HG03442 (cell line): Measurements from ENCODE around the gene D2HGDH.
"Not testable (repeated sequence)": the region's sequence is repeated elsewhere in the genome, so short reads cannot be mapped to it uniquely, and the experiment has no call there.

Experiments
- ATAC-seq: cut with Tn5 transposase; IDR thresholded peaks from one replicate; pipeline ENCODE4 v1.9.1; 2021; ENCODE audit warnings: mild to moderate bottlenecking, moderate library complexity; ENCODE audit not compliant: unreplicated experiment

Gene D2HGDH

GRCh38 chr2:241724975-241725870 lies 9.2 kb upstream of the D2HGDH start:
- no peak for ATAC-seq

- ATAC-seq = no peak
Measured at GRCh38 chr2:241726459-241726858, 8.0 kb upstream of the D2HGDH start.

GRCh38 chr2:241728000-241728399 lies 6.4 kb upstream of the D2HGDH start:
- ATAC-seq = no peak

GRCh38 chr2:241728627-241729026 lies 5.8 kb upstream of the D2HGDH start:
- ATAC-seq = no peak

- no peak for ATAC-seq
Measured at GRCh38 chr2:241729868-241730267, 4.6 kb upstream of the D2HGDH start.

- ATAC-seq = no peak
Measured at GRCh38 chr2:241730671-241731293, 3.6 kb upstream of the D2HGDH start.

GRCh38 chr2:241732513-241733186 lies 1.8 kb upstream of the D2HGDH start:
- not testable (repeated sequence) for ATAC-seq

GRCh38 chr2:241733391-241734207 lies 831 bp upstream of the D2HGDH start:
- ATAC-seq = no peak

- no peak for ATAC-seq
Measured at GRCh38 chr2:241734208-241734466, 293 bp upstream of the D2HGDH start.

- no peak for ATAC-seq
Measured at GRCh38 chr2:241736111-241736510, 1.7 kb downstream of the D2HGDH start.

- ATAC-seq = no peak
Measured at GRCh38 chr2:241738040-241738686, 3.7 kb downstream of the D2HGDH start.

GRCh38 chr2:241739177-241739576 lies 4.7 kb downstream of the D2HGDH start:
- ATAC-seq = no peak

GRCh38 chr2:241739651-241740050 lies 5.2 kb downstream of the D2HGDH start:
- no peak for ATAC-seq

GRCh38 chr2:241741016-241741415 lies 6.6 kb downstream of the D2HGDH start:
- ATAC-seq = no peak

- ATAC-seq = no peak
Measured at GRCh38 chr2:241742320-241742939, 8.0 kb downstream of the D2HGDH start.

- ATAC-seq = not testable (repeated sequence)
Measured at GRCh38 chr2:241743008-241743407, 8.6 kb downstream of the D2HGDH start.

GRCh38 chr2:241743620-241744019 lies 9.2 kb downstream of the D2HGDH start:
- no peak for ATAC-seq

GRCh38 chr2:241744028-241744754 lies 9.8 kb downstream of the D2HGDH start:
- ATAC-seq = no peak

GRCh38 chr2:241745276-241745675 lies 10.8 kb downstream of the D2HGDH start:
- no peak for ATAC-seq

- ATAC-seq = no peak
Measured at GRCh38 chr2:241746084-241746483, 11.7 kb downstream of the D2HGDH start.
